HepG2 (cell line): ENCODE measurements around the gene NPHP4. TPM values are rescaled to one million over a fixed set of nuclear protein-coding genes. Genes with fewer than 3 reads are reported as not detected.

Experiments used
- ATAC-seq: fragments of 200-7000 bp; cut with Tn5 transposase; 3 replicates; pipeline ENCODE4 v1.9.1; 2020; ENCODE audit warnings: mild to moderate bottlenecking, moderate library complexity
- BruUV-seq: library from RNA; stranded (reverse); fragments of 400-500 nt; replicated peaks from 2 replicates; lab custom pipeline; 2021; lab: Mats Ljungman, UMichigan
- CTCF ChIA-PET: fragments of 300-600 bp; formaldehyde crosslinking; extraction: SDS; loops from one replicate; lab custom pipeline; 2021; ENCODE audit warnings: low total read pairs, inconsistent platforms, low intra/inter-chr PET ratio; lab: Yijun Ruan, JAX
- POLR2A ChIA-PET: fragments of 350-600 bp; sonication (Branson Sonifier 250); formaldehyde crosslinking; loops from one replicate; lab custom pipeline; 2020; ENCODE audit warnings: antibody characterized with exemption, inconsistent platforms; lab: Yijun Ruan, JAX
- DNase-seq: peaks from one replicate; pipeline ENCODE4 v3.0.0-alpha.2; 2015; ENCODE audit warnings: low spot score
- FAIRE-seq: peaks from 3 replicates; lab custom pipeline; 2011; peaks lifted over from hg19 to GRCh38; lab: Jason Lieb, UNC
- H2AFZ ChIP-seq: one replicate; pipeline ENCODE4 v1.6.1; 2011; ENCODE audit warnings: low read length, inconsistent platforms
- H3K27ac ChIP-seq: fragments of 300-600 bp; 3 replicates; pipeline ENCODE4 v1.8.0; 2011; ENCODE audit warnings: mixed run types, mild to moderate bottlenecking, mixed read lengths, low read length, inconsistent platforms; ENCODE audit not compliant: insufficient read depth; ENCODE audit errors: extremely low read length
- H3K27me3 ChIP-seq, 2 experiments: fragments of 200-600 bp in 1 of 2; 2 replicates in 1 of 2; 3 replicates in 1 of 2; pipeline versions ENCODE4 v1.6.0 to v1.8.0; 2011; ENCODE audit warnings: low read length in 2 of 2, mild to moderate bottlenecking in 2 of 2, moderate library complexity in 2 of 2, inconsistent platforms in 1 of 2; ENCODE audit not compliant: insufficient read depth in 2 of 2, control insufficient read depth in 1 of 2
- H3K36me3 ChIP-seq, 2 experiments: fragments of 200-600 bp in 1 of 2; replicated peaks in 1 of 2; 2 replicates in 1 of 2; 3 replicates in 1 of 2; pipeline versions ENCODE4 v1.5.1 to v1.8.0; 2011; ENCODE audit warnings: low read length in 2 of 2, inconsistent platforms in 1 of 2; ENCODE audit not compliant: insufficient read depth in 2 of 2, control insufficient read depth in 1 of 2
- H3K4me1 ChIP-seq: 2 replicates; pipeline ENCODE4 v1.5.1; 2012; ENCODE audit warnings: low read length, inconsistent platforms; ENCODE audit not compliant: insufficient read depth
- H3K4me2 ChIP-seq: 2 replicates; pipeline ENCODE4 v1.6.0; 2011; ENCODE audit warnings: low read depth, low read length, inconsistent platforms
- H3K4me3 ChIP-seq, 3 experiments: fragments of 200-600 bp in 1 of 3; sonication (generic), shearing (Covaris generic) in 1 of 3; replicated peaks in 1 of 3; 2 replicates each; pipeline ENCODE4 v1.5.1; 2011 to 2016; ENCODE audit warnings: low read length in 3 of 3, inconsistent platforms in 2 of 3, low read depth in 2 of 3, mild to moderate bottlenecking in 2 of 3, control low read depth in 1 of 3, mixed read lengths in 1 of 3; ENCODE audit not compliant: insufficient read depth in 1 of 3
- H3K79me2 ChIP-seq: one replicate; pipeline ENCODE4 v1.6.1; 2011; ENCODE audit warnings: low read length, inconsistent platforms; ENCODE audit not compliant: insufficient read depth
- H3K9ac ChIP-seq: 2 replicates; pipeline ENCODE4 v1.6.0; 2011; ENCODE audit warnings: mild to moderate bottlenecking, low read depth, low read length, inconsistent platforms; ENCODE audit not compliant: insufficient read depth
- H3K9me3 ChIP-seq: 2 replicates; pipeline ENCODE4 v1.5.1; 2012; ENCODE audit warnings: mild to moderate bottlenecking, low read length
- H4K20me1 ChIP-seq: 2 replicates; pipeline ENCODE4 v1.6.0; 2011; ENCODE audit warnings: inconsistent platforms, mild to moderate bottlenecking, low read length, moderate library complexity; ENCODE audit not compliant: insufficient read depth
- GPN1 ChIP-seq: sonication (generic); formaldehyde crosslinking; IDR thresholded peaks from 2 replicates; pipeline ENCODE4 v1.5.1; 2020; ENCODE audit warnings: missing genetic modification reagents, borderline replicate concordance
- GTF2F1 ChIP-seq: fragments of 150-350 bp; IDR thresholded peaks from 2 replicates; pipeline ENCODE4 v1.6.1; 2014; ENCODE audit warnings: low read length
- ISX ChIP-seq: sonication (generic); formaldehyde crosslinking; conservative IDR thresholded peaks from 2 replicates; pipeline ENCODE4 v1.5.0; 2020; ENCODE audit warnings: missing genetic modification reagents
- ZFP82 ChIP-seq: sonication (generic); formaldehyde crosslinking; IDR thresholded peaks from 2 replicates; pipeline ENCODE4 v1.5.1; 2020; ENCODE audit warnings: mild to moderate bottlenecking, missing genetic modification reagents, borderline replicate concordance
- ZNF160 ChIP-seq: sonication (generic); formaldehyde crosslinking; IDR thresholded peaks from 2 replicates; pipeline ENCODE4 v1.8.0; 2022; ENCODE audit warnings: mild to moderate bottlenecking, inconsistent platforms, missing genetic modification reagents
- ZNF296 ChIP-seq: sonication (generic); formaldehyde crosslinking; conservative IDR thresholded peaks from 2 replicates; pipeline ENCODE4 v1.5.0; 2020; ENCODE audit warnings: mild to moderate bottlenecking, missing genetic modification reagents
- ZNF777 ChIP-seq: sonication (generic); formaldehyde crosslinking; IDR thresholded peaks from 2 replicates; pipeline ENCODE4 v1.4.0; 2020; ENCODE audit warnings: missing genetic modification reagents
- WGBS: methylation state at CpG from one replicate; pipeline ENCODE4 v1.1.6; 2017; ENCODE audit warnings: low lambda C conversion rate; 5-methylcytosine and 5-hydroxymethylcytosine counted together
- in situ Hi-C: cut with HindIII; loops from 2 replicates; pipeline ENCODE4 v1.10.0; 2017; ENCODE audit warnings: low pct_unique_long_range_greater_than_20kb; ENCODE audit not compliant: extremely low pct_ligation_motif_present
- intact Hi-C: fragments of 100-400 bp; cut with micrococcal nuclease; formaldehyde crosslinking; loops from one replicate; pipeline ENCODE4 v1.10.0; 2022; ENCODE audit not compliant: unreplicated experiment
- polyA plus RNA-seq, 8 experiments: library from polyadenylated mRNA; depleted of rRNA in 3 of 8; stranded (reverse) in 7 of 8; unstranded in 1 of 8; fragments of >200 nt; fragmentation: Illumina TruSeq in 4 of 8; extraction: Trizol in 4 of 8; gene quantifications; 2 replicates each; pipeline versions ENCODE4 v1.2.1 to v1.2.3, GENCODE V29; 2011 to 2016; ENCODE audit warnings: low read depth in 4 of 8, missing spikeins in 1 of 8, mixed read lengths in 1 of 8; ENCODE audit not compliant: insufficient read depth in 1 of 8
- total RNA-seq, 5 experiments: library from RNA; depleted of rRNA; stranded (reverse); fragments of >200 nt; fragmentation: Illumina TruSeq; extraction: Trizol; gene quantifications; 2 replicates each; pipeline ENCODE4 v1.2.3, GENCODE V29; 2016; ENCODE audit warnings: low read depth in 1 of 5
- TF ChIP-seq, protein P1 (sequence below): IDR thresholded peaks from 2 replicates; pipeline ENCODE4 v1.6.1; 2016; ENCODE audit warnings: low read depth, missing genetic modification reagents, missing compliant biosample characterization
- TF ChIP-seq, protein P2 (sequence below): sonication (generic); formaldehyde crosslinking; IDR thresholded peaks from 2 replicates; pipeline ENCODE4 v1.4.0; 2020; ENCODE audit warnings: mild to moderate bottlenecking, missing genetic modification reagents
- TF ChIP-seq, protein P3 (sequence below): sonication (generic); formaldehyde crosslinking; IDR thresholded peaks from 2 replicates; pipeline ENCODE4 v1.4.0; 2020; ENCODE audit warnings: missing genetic modification reagents, mild to moderate bottlenecking, borderline replicate concordance

The NPHP4 gene
- total and polyA plus RNA-seq, 2 of the 13 experiments (the other 11 are each of a cell fraction or from before 2014, with no cell fraction given) = 4.4 to 6.8 TPM

DNA sequence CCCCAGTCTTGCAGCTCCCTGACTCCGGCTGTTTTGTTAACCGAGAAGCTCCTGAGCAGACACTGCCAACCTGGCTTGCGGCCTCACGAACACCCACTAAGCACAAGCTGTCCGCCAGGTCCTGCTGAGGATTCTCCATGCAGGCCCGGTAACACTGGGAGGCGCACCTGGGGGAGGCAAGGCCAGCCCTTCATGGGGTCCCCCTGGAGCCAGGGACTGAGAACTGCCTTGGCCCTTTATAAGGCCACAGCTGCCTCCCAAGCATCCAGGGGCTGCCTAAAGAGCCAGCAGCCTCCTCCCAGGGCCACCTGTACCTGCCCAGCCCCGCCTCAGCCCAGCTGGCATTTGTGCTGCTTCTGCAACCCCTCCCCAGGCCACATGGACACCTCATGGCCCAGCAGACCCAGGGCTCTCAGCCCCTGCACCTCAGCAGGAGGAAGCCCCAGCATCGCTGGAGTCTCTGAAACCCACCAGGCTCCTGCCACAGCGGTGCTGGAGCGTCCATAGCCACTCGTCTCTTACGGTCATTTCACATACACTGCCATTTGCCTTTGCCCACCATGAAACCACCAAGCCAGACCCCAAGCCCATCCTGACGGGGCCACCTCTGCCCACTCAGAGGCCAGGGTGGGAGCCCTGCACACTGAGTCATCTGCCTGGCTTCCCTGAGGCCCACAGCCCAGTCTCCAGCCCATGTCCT, 82.5 kb downstream of the NPHP4 start:
- no peak overlapping the region for H3K27ac ChIP-seq
- ChIA-PET POLR2A (no interaction called here), CTCF (no interaction called here)
- H3K4me3 ChIP-seq = no peak overlapping the region
- in situ Hi-C loops = no loop called here
- DNase-seq (no peak), ATAC-seq (no peak; the same call in 2 of the 3 replicates), FAIRE-seq (no peak)
- no peak overlapping the region for H3K9ac ChIP-seq
- intact Hi-C loops = no loop called here
- BruUV-seq = no TSS peak
- peaks cover 5% of the 10 kb centered on the region; the same call in 1 of the 2 replicates for H3K4me1 ChIP-seq
- H2AFZ ChIP-seq = no peak overlapping the region
- no peak overlapping the region for H3K4me2 ChIP-seq
- no peaks in the 10 kb centered on the region for H3K27me3 ChIP-seq
- WGBS = 96% methylated on average over 7 of the region's 14 CpGs
- no peaks in the 10 kb centered on the region for H4K20me1 ChIP-seq
- no peaks in the 10 kb centered on the region for H3K9me3 ChIP-seq
- H3K79me2 ChIP-seq = no peaks in the 10 kb centered on the region
- TF ChIP-seq ZNF160 (no peak), ZNF296 (no peak), ISX (CRISPR knock-in tag) (no peak), GTF2F1 (no peak), ZNF777 (CRISPR knock-in tag) (no peak), GPN1 (no peak), ZFP82 (CRISPR knock-in tag) (no peak)
- TF ChIP-seq, protein P1, sequence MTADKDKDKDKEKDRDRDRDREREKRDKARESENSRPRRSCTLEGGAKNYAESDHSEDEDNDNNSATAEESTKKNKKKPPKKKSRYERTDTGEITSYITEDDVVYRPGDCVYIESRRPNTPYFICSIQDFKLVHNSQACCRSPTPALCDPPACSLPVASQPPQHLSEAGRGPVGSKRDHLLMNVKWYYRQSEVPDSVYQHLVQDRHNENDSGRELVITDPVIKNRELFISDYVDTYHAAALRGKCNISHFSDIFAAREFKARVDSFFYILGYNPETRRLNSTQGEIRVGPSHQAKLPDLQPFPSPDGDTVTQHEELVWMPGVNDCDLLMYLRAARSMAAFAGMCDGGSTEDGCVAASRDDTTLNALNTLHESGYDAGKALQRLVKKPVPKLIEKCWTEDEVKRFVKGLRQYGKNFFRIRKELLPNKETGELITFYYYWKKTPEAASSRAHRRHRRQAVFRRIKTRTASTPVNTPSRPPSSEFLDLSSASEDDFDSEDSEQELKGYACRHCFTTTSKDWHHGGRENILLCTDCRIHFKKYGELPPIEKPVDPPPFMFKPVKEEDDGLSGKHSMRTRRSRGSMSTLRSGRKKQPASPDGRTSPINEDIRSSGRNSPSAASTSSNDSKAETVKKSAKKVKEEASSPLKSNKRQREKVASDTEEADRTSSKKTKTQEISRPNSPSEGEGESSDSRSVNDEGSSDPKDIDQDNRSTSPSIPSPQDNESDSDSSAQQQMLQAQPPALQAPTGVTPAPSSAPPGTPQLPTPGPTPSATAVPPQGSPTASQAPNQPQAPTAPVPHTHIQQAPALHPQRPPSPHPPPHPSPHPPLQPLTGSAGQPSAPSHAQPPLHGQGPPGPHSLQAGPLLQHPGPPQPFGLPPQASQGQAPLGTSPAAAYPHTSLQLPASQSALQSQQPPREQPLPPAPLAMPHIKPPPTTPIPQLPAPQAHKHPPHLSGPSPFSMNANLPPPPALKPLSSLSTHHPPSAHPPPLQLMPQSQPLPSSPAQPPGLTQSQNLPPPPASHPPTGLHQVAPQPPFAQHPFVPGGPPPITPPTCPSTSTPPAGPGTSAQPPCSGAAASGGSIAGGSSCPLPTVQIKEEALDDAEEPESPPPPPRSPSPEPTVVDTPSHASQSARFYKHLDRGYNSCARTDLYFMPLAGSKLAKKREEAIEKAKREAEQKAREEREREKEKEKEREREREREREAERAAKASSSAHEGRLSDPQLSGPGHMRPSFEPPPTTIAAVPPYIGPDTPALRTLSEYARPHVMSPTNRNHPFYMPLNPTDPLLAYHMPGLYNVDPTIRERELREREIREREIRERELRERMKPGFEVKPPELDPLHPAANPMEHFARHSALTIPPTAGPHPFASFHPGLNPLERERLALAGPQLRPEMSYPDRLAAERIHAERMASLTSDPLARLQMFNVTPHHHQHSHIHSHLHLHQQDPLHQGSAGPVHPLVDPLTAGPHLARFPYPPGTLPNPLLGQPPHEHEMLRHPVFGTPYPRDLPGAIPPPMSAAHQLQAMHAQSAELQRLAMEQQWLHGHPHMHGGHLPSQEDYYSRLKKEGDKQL = no peak
- TF ChIP-seq, protein P2, sequence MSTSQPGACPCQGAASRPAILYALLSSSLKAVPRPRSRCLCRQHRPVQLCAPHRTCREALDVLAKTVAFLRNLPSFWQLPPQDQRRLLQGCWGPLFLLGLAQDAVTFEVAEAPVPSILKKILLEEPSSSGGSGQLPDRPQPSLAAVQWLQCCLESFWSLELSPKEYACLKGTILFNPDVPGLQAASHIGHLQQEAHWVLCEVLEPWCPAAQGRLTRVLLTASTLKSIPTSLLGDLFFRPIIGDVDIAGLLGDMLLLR (CRISPR knock-in tag) = no peak
- TF ChIP-seq, protein P3, sequence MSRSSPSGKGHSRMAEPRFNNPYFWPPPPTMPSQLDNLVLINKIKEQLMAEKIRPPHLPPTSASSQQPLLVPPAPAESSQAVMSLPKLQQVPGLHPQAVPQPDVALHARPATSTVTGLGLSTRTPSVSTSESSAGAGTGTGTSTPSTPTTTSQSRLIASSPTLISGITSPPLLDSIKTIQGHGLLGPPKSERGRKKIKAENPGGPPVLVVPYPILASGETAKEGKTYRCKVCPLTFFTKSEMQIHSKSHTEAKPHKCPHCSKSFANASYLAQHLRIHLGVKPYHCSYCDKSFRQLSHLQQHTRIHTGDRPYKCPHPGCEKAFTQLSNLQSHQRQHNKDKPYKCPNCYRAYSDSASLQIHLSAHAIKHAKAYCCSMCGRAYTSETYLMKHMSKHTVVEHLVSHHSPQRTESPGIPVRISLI (CRISPR knock-in tag) = no peak
- peaks cover 3 to 30% of the 10 kb centered on the region in 2 experiments; a peak in 4 of 5 replicates for H3K36me3 ChIP-seq
